Mesendoderm (in vitro differentiated cells): ENCODE results near the gene HPN.
A peak's percentile ranks its signal among the peaks of the same experiment; 100 is the strongest.

ENCODE experiments used
- DNase-seq: peaks from one replicate; pipeline ENCODE4 v3.0.0; 2013
- H2AK5ac ChIP-seq: 2 replicates; pipeline ENCODE4 v1.6.1; 2013; ENCODE audit warnings: low read length, inconsistent platforms
- H2BK120ac ChIP-seq: 2 replicates; pipeline ENCODE4 v1.6.1; 2013; ENCODE audit warnings: low read depth, mild to moderate bottlenecking, low read length, moderate library complexity, mixed read lengths
- H2BK15ac ChIP-seq: replicated peaks from 2 replicates; pipeline ENCODE4 v1.6.1; 2013; ENCODE audit warnings: low read depth, mild to moderate bottlenecking, moderate library complexity
- H2BK5ac ChIP-seq: 2 replicates; pipeline ENCODE4 v1.6.1; 2013; ENCODE audit warnings: low read length, inconsistent platforms
- H3K18ac ChIP-seq: 2 replicates; pipeline ENCODE4 v1.6.1; 2013; ENCODE audit warnings: mild to moderate bottlenecking, low read length, mixed read lengths
- H3K23ac ChIP-seq: one replicate; pipeline ENCODE4 v1.6.1; 2013; ENCODE audit warnings: low read length
- H3K27ac ChIP-seq: 2 replicates; pipeline ENCODE4 v1.5.1; 2013; ENCODE audit warnings: low read depth, mild to moderate bottlenecking, inconsistent platforms, low read length, moderate library complexity
- H3K27me3 ChIP-seq: 2 replicates; pipeline ENCODE4 v1.6.1; 2013; ENCODE audit warnings: low read length, control low read depth, mild to moderate bottlenecking, inconsistent platforms; ENCODE audit not compliant: insufficient read depth, poor library complexity
- H3K36me3 ChIP-seq: 2 replicates; pipeline ENCODE4 v1.6.1; 2013; ENCODE audit warnings: low read length, inconsistent platforms; ENCODE audit not compliant: control insufficient read depth, insufficient read depth
- H3K4ac ChIP-seq: one replicate; pipeline ENCODE4 v1.6.1; 2013; ENCODE audit warnings: low read depth, mild to moderate bottlenecking, low read length, moderate library complexity
- H3K4me1 ChIP-seq: 2 replicates; pipeline ENCODE4 v1.6.1; 2013; ENCODE audit warnings: low read depth, low read length, inconsistent platforms; ENCODE audit not compliant: control insufficient read depth
- H3K4me2 ChIP-seq: 2 replicates; pipeline ENCODE4 v1.6.1; 2013; ENCODE audit warnings: low read length
- H3K4me3 ChIP-seq: 2 replicates; pipeline ENCODE4 v1.5.1; 2013; ENCODE audit warnings: mild to moderate bottlenecking, low read length
- H3K56ac ChIP-seq: one replicate; pipeline ENCODE4 v1.6.1; 2013; ENCODE audit warnings: low read length
- H3K79me1 ChIP-seq: 2 replicates; pipeline ENCODE4 v1.6.1; 2013; ENCODE audit warnings: low read length, inconsistent platforms
- H3K79me2 ChIP-seq: 2 replicates; pipeline ENCODE4 v1.6.1; 2013; ENCODE audit warnings: mild to moderate bottlenecking, low read length; ENCODE audit not compliant: control insufficient read depth, insufficient read depth
- H3K9ac ChIP-seq: 2 replicates; pipeline ENCODE4 v1.6.1; 2013; ENCODE audit warnings: low read length, inconsistent platforms
- H4K5ac ChIP-seq: one replicate; pipeline ENCODE4 v1.6.1; 2013; ENCODE audit warnings: low read length
- H4K8ac ChIP-seq: one replicate; pipeline ENCODE4 v1.6.1; 2013; ENCODE audit warnings: low read depth, mild to moderate bottlenecking, control low read depth, low read length, moderate library complexity
- WGBS: extraction: QIAGEN DNeasy Blood & Tissue Kit; methylation state at CpG from one replicate; pipeline ENCODE4 v1.1.7; 2013; ENCODE audit warnings: low lambda C conversion rate, missing lambda C conversion rate; ENCODE audit not compliant: insufficient coverage; ENCODE audit errors: extremely low coverage; 5-methylcytosine and 5-hydroxymethylcytosine counted together

The HPN gene

DNA sequence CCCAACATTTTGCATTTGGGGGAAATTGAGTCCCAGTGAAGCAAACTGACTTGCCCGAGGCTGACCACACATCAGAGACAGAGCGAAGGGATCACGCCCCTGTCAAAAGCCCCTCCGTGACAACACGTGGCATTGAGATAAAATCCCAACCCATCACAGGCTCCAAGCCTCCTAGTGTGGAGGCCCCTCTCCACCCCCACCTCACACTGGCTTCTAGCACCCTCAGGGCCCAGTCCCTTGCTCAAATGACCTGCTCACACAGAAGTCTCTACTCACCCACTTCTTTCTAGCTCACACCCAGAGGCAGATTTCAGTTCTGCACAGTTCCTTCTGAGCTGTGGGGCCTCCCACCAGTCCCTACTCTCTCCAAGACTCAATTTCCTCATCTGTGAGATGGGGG lies 10.3 kb downstream of the HPN start:
- no peak for DNase-seq
- Histone ChIP-seq H2BK5ac (no peak overlapping the region), H3K4me2 (no peak overlapping the region), H3K36me3 (no peaks in the 10 kb centered on the region), H3K18ac (no peak overlapping the region), H3K56ac (no peak overlapping the region), H2AK5ac (no peak overlapping the region), H4K8ac (no peak overlapping the region), H3K79me1 (no peaks in the 10 kb centered on the region), H3K27me3 (no peaks in the 10 kb centered on the region), H3K79me2 (no peaks in the 10 kb centered on the region), H2BK15ac (no peak overlapping the region), H3K9ac (no peak overlapping the region), H3K23ac (no peak overlapping the region), H3K27ac (no peak overlapping the region), H3K4ac (no peak overlapping the region), H3K4me3 (no peak overlapping the region), H2BK120ac (no peak overlapping the region), H4K5ac (no peak overlapping the region), H3K4me1 (no peaks in the 10 kb centered on the region)
- WGBS: no CpG with 5 or more reads among the region's 5 CpGs

DNA sequence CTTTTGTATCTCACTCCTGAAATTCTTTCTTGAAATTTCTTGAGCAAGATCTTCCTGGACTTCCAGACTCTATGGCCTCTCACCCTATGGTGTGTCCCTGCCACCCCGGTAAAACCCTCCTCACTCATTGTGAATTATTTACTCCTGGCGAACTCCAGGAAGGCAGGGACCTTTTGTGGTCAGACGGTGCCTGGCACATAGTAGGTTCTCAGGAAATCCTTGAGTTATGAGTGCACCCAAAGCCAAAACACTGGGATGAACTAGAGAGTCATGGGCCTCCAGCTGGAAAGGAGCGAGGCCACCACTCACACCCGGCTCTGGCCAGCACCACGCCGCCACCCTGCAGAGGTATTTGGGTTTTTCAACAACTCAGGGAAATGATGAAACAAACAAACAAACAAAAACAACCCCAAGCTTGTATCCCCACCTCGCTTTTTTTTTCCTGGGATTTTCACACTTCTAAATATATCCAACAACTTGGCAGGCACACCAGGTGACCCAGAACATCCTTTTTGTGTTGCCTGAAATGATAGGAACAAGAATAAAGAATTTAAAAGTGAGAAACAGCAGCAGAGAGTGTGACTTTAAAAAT lies 11.2 kb downstream of the HPN start:
- no peaks in the 10 kb centered on the region for H3K79me1 ChIP-seq
- no peak overlapping the region for H2BK15ac ChIP-seq
- H3K9ac ChIP-seq: no peak overlapping the region
- no peak overlapping the region for H3K23ac ChIP-seq
- no peak overlapping the region for H2BK5ac ChIP-seq
- no peaks in the 10 kb centered on the region for H3K4me1 ChIP-seq
- no peaks in the 10 kb centered on the region for H3K27me3 ChIP-seq
- H3K4me2 ChIP-seq: no peak overlapping the region
- no peak overlapping the region for H3K18ac ChIP-seq
- no peaks in the 10 kb centered on the region for H3K79me2 ChIP-seq
- no CpG with 5 or more reads among the region's 8 CpGs for WGBS
- DNase-seq: no peak
- peak overlapping the region; percentile 20 for H3K27ac ChIP-seq
- H3K4ac ChIP-seq: no peak overlapping the region
- no peak overlapping the region for H4K5ac ChIP-seq
- no peak overlapping the region for H3K56ac ChIP-seq
- no peaks in the 10 kb centered on the region for H3K36me3 ChIP-seq
- H4K8ac ChIP-seq: no peak overlapping the region
- H2AK5ac ChIP-seq: no peak overlapping the region
- no peak overlapping the region for H2BK120ac ChIP-seq
- no peak overlapping the region for H3K4me3 ChIP-seq

DNA sequence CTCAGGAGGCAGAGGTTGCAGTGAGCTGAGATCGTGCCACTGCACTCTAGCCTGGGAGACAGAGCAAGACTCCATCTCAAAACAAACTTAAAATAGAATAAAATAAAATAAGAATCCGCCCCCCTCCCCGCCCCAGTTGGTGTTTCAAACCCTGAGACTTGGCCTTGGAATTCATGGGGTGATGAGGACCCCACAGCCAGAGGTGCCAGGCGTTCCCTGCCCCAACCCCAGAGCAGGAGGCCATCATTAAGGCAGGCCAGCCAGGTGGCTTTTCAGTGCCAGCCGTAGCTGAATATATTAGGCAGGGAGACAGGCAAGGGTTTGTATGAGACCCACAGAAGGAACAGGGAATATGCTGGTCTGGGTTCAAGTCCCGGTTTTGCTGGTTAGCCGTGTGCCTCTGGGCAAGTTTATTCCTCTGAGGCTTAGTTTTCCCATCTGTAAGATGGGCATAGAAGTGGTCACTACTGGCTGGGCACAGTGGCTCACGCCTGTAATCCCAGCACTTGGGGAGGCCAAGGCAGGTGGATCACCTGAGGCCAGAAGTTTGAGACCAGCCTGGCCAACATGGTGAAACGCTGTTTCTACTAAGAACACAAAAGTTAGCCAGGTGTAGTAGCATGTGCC lies 12.3 kb downstream of the HPN start:
- H3K4me1 ChIP-seq: no peaks in the 10 kb centered on the region
- H4K8ac ChIP-seq: no peak overlapping the region
- H3K4me2 ChIP-seq: no peak overlapping the region
- no peaks in the 10 kb centered on the region for H3K79me2 ChIP-seq
- no CpG with 5 or more reads among the region's 9 CpGs for WGBS
- no peaks in the 10 kb centered on the region for H3K27me3 ChIP-seq
- H3K56ac ChIP-seq: no peak overlapping the region
- no peak overlapping the region for H4K5ac ChIP-seq
- no peaks in the 10 kb centered on the region for H3K79me1 ChIP-seq
- no peak overlapping the region for H3K4me3 ChIP-seq
- no peak overlapping the region for H2BK5ac ChIP-seq
- no peaks in the 10 kb centered on the region for H3K36me3 ChIP-seq
- no peak overlapping the region for H3K23ac ChIP-seq
- H2BK120ac ChIP-seq: no peak overlapping the region
- no peak overlapping the region for H3K27ac ChIP-seq
- DNase-seq: no peak
- H3K9ac ChIP-seq: no peak overlapping the region
- H3K18ac ChIP-seq: no peak overlapping the region
- no peak overlapping the region for H2AK5ac ChIP-seq
- no peak overlapping the region for H2BK15ac ChIP-seq
- no peak overlapping the region for H3K4ac ChIP-seq

- no peak overlapping the region for H3K4me3 ChIP-seq
- no CpG with 5 or more reads among the region's 9 CpGs for WGBS
- H4K5ac ChIP-seq: no peak overlapping the region
These were observed 13.1 kb downstream of the HPN start for GRCh38 chr19:35054626-35055025.

GRCh38 chr19:35055715-35056179 lies 14.2 kb downstream of the HPN start:
- H3K23ac ChIP-seq: no peak overlapping the region
- no peak overlapping the region for H2BK15ac ChIP-seq
- no peak overlapping the region for H2BK120ac ChIP-seq
- H3K18ac ChIP-seq: peak overlapping the region; percentile 19
- H3K36me3 ChIP-seq: no peaks in the 10 kb centered on the region
- H3K56ac ChIP-seq: peak overlapping the region; percentile 67
- DNase-seq: peak; percentile 93
- no peak overlapping the region for H3K4me2 ChIP-seq
- H3K27ac ChIP-seq: no peak overlapping the region
- no peaks in the 10 kb centered on the region for H3K4me1 ChIP-seq
- H3K4me3 ChIP-seq: no peak overlapping the region
- H3K9ac ChIP-seq: no peak overlapping the region
- H3K27me3 ChIP-seq: no peaks in the 10 kb centered on the region
- WGBS: no CpG with 5 or more reads among the region's 3 CpGs
- H3K79me2 ChIP-seq: no peaks in the 10 kb centered on the region
- no peak overlapping the region for H2BK5ac ChIP-seq
- H2AK5ac ChIP-seq: no peak overlapping the region
- no peak overlapping the region for H4K8ac ChIP-seq
- no peaks in the 10 kb centered on the region for H3K79me1 ChIP-seq
- H3K4ac ChIP-seq: no peak overlapping the region
- no peak overlapping the region for H4K5ac ChIP-seq

More at GRCh38 chr19:35054626-35055025, 13.1 kb downstream of the HPN start:
- H3K18ac ChIP-seq: no peak overlapping the region
- no peak overlapping the region for H2AK5ac ChIP-seq
- H3K36me3 ChIP-seq: no peaks in the 10 kb centered on the region
- H2BK120ac ChIP-seq: no peak overlapping the region
- no peaks in the 10 kb centered on the region for H3K27me3 ChIP-seq
- no peak for DNase-seq
- H3K79me1 ChIP-seq: no peaks in the 10 kb centered on the region
- no peak overlapping the region for H2BK15ac ChIP-seq
- H3K4me1 ChIP-seq: no peaks in the 10 kb centered on the region
- H2BK5ac ChIP-seq: no peak overlapping the region
- H3K9ac ChIP-seq: no peak overlapping the region
- no peak overlapping the region for H3K56ac ChIP-seq
- H3K4me2 ChIP-seq: no peak overlapping the region
- H3K23ac ChIP-seq: no peak overlapping the region
- no peak overlapping the region for H3K27ac ChIP-seq
- no peaks in the 10 kb centered on the region for H3K79me2 ChIP-seq
- no peak overlapping the region for H4K8ac ChIP-seq
- H3K4ac ChIP-seq: no peak overlapping the region
